NCI-H2227 treated with DMSO at 0.1 percent for 48 hours (cell line): Measurements from ENCODE around the gene BRSK2.

Source experiments
- DNase-seq: peaks from one replicate; lab custom pipeline; 2025; lab: John Stamatoyannopoulos, UW

The BRSK2 gene

GRCh38 chr11:1437500-1437899 is 47.8 kb downstream of the BRSK2 start:
- no peak for DNase-seq

GRCh38 chr11:1438261-1438966 is 48.7 kb downstream of the BRSK2 start:
- DNase-seq = no peak

- DNase-seq = no peak
Measured at GRCh38 chr11:1438967-1439330, 49.2 kb downstream of the BRSK2 start.

- no peak for DNase-seq
Measured at GRCh38 chr11:1439341-1439740, 49.6 kb downstream of the BRSK2 start.

DNA sequence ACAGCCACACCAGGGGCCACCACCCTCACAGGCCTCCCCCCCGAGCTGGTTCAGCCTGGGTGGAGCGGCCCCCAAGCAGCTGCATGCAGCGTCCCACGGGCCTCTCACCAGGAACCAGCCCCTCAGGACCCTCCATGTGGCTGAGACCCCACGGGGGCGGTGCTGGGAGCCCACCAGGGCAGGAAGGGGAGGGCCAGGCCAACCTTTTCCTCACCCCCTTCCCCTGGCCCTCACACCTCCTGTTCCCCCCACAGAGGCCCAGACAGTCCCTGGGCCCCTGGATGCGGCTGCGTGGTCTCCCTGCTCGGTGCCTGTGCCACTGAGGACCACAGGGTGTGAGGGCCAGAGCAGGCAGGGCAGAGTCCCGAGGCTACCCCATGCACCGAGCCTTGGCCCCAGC is 50.3 kb downstream of the BRSK2 start:
- DNase-seq = no peak

DNA sequence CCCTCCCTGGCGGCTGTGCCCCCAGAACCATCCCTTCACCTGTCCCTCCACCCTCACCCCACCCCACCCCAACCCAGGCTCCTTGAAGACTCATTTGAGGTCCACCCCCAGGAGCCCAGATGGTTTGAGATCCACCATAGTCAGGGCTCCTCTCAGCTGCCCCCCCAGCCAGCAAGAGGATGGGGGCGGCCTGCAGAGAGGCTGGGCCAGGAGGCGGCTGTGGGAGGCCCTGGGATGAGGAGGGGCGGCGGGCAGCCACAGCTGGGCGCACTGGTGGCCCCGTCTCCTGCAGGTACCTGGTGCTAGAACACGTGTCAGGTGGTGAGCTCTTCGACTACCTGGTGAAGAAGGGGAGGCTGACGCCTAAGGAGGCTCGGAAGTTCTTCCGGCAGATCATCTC is 50.8 kb downstream of the BRSK2 start:
- no peak for DNase-seq

- no peak for DNase-seq
Measured at GRCh38 chr11:1442163-1442562, 52.4 kb downstream of the BRSK2 start.

GRCh38 chr11:1442807-1443366 is 53.2 kb downstream of the BRSK2 start:
- DNase-seq = no peak

DNA sequence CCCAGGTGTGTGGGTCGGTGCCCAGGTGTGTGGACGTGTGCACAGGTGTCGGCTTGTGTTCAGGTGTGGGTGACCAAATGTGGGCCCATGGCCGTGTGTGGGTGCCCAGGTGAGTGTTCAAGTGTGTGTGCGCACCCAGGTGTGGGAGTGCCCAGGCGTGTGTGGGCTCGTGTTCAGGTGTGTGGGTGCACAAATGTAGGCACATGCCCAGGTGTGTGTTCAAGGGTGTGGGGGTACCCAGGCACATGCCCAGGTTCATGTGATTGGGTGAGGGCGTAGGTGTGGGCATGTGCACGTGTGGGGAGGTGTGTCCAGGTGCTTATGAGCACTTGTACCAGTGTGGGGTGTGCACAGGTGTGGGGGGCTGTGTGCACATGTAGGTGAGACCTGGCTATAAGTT is 54.0 kb downstream of the BRSK2 start:
- DNase-seq = no peak

DNA sequence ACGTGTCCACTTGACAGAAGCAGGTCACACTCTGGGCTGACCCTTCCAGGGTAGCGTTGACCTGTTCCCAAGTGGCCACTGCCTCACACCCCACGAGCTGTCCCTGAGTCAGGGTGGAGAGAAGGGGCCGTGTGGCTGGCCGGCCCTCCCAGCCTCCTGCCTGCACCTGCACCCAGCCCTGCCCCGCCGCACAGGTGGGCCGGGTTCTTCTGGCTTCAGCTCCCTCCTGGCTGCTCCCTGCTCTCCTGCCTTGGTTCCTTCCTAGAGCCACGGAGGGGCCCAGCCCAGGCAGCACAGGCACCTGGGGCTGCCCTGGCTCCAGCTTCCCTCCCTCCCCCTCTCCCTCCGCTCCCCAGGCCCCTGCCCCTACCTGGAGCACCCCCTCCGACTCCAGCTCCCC is 54.6 kb downstream of the BRSK2 start:
- no peak for DNase-seq

- DNase-seq = no peak
Measured at GRCh38 chr11:1444823-1445422, 55.2 kb downstream of the BRSK2 start.

GRCh38 chr11:1445741-1446445 is 56.2 kb downstream of the BRSK2 start:
- no peak for DNase-seq

GRCh38 chr11:1446623-1447022 is 56.9 kb downstream of the BRSK2 start:
- no peak for DNase-seq

- DNase-seq = no peak
Measured at GRCh38 chr11:1447845-1448825, 58.4 kb downstream of the BRSK2 start.

GRCh38 chr11:1448882-1449281 is 59.1 kb downstream of the BRSK2 start:
- DNase-seq = no peak

GRCh38 chr11:1449490-1450243 is 59.9 kb downstream of the BRSK2 start:
- no peak for DNase-seq

GRCh38 chr11:1450344-1450875 is 60.7 kb downstream of the BRSK2 start:
- DNase-seq = no peak

- DNase-seq = no peak
Measured at GRCh38 chr11:1450949-1451710, 61.4 kb downstream of the BRSK2 start.

- DNase-seq = no peak
Measured at GRCh38 chr11:1451781-1452470, 62.2 kb downstream of the BRSK2 start.

DNA sequence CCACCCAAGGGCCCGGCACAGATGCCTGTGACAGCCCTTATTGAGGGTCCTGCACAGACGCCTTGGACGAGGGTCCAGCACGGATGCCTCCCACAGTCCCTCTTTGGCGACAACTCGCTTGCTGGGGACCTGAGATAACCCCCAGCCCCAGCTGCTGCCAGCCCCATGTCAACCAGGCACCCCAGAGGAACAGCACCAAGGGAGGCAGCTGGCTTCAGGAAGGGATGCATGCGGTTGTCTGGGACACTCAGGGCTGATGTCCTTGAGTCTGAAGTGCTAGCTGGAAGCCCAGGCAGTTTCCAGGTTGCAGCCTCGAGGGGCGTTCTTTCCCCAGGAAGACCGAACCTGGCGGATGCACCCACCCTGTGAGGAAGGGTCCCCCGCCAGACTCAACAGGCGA is 63.0 kb downstream of the BRSK2 start:
- no peak for DNase-seq
